ENCODE results near the gene DNAJC8.

DNAJC8 gene

GRCh38 chr1:28260803-28261174 is 28.0 kb upstream of the DNAJC8 start:
- DNase-seq (ENCODE audit: low read depth) = no peak
- H3K4me3 ChIP-seq (ENCODE audit: low read depth, low read length) = peak overlapping the region; percentile 98
- TF ChIP-seq CTCF (IDR thresholded peaks at IDR 0.05; ENCODE audit: insufficient read depth, low read depth, low read length, missing control alignments) = no peak

GRCh38 chr1:28259934-28260802 is 27.3 kb upstream of the DNAJC8 start:
- peak; percentile 42 for DNase-seq (ENCODE audit: low read depth)
- peak overlapping the region; percentile 98 for H3K4me3 ChIP-seq (ENCODE audit: low read depth, low read length)
- TF ChIP-seq CTCF (IDR thresholded peaks at IDR 0.05; ENCODE audit: insufficient read depth, low read depth, low read length, missing control alignments) = no peak

- no peak for TF ChIP-seq CTCF (IDR thresholded peaks at IDR 0.05; ENCODE audit: insufficient read depth, low read depth, low read length, missing control alignments)
- H3K4me3 ChIP-seq (ENCODE audit: low read depth, low read length) = peak within 1 kb of the TSS; percentile 98
Observed at GRCh38 chr1:28259252-28259933, 26.6 kb upstream of the DNAJC8 start, which contains the start of gene SESN2. SESN2 (plus strand) TSS chr1:28259518; CDS start chr1:28259848, 330 bp downstream.

DNA sequence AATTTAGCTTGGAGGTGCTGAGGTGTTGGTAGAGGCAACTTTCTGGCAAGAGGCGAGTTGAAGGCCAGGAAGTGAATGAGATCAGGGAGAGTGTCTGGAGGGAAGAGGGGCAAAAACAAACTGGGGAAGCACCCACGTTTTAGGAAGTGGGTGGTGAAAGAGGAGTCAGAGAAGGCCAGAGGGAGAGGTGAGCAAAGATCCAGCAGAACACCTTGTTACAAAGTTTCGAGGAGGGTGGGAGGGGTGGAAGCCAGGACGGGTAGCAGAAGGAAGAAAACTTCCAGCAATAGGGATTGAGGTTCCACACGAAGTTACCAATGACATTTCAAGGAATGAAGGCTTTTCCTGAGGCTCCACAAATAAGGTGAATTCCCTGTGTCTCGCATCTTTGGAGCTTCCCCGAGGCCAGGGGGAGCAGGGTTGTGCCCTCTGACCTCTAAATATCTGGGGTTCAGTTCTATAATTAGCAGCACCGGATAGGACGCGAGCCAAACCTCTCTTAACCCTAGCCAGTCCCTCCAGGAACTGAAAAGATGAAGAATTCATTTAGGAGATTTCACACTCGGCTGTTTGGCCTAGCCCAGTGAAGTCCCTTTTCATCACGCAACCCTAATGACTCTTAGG is 25.9 kb upstream of the DNAJC8 start:
- DNase-seq (ENCODE audit: low read depth) = no peak
- TF ChIP-seq CTCF (IDR thresholded peaks at IDR 0.05; ENCODE audit: insufficient read depth, low read depth, low read length, missing control alignments) = no peak
- H3K4me3 ChIP-seq (ENCODE audit: low read depth, low read length) = peak overlapping the region; percentile 6; the same call in 1 of the 2 replicates

More at GRCh38 chr1:28259252-28259933, 26.6 kb upstream of the DNAJC8 start, which contains the start of gene SESN2:
- peak; percentile 98 for DNase-seq (ENCODE audit: low read depth)

DNA sequence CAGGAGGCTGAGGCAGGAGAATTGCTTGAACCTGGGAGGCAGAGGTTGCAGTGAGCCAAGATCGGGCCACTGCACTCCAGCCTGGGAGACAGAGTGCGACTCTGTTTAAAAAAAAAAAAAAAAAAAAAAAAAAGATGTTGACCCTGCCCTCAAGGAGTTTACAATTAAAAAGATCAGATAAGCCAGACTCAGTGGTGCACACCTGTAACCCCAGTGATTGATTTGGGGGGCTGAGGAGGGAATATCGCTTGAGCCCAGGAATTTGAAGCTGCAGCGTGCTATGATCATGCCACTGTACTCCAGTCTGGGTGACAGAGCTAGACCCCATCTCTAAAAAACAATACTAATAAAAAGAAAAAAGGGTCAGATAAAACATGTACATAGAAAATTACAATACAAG is 24.9 kb upstream of the DNAJC8 start:
- TF ChIP-seq CTCF (IDR thresholded peaks at IDR 0.05; ENCODE audit: insufficient read depth, low read depth, low read length, missing control alignments) = no peak
- no peak overlapping the region for H3K4me3 ChIP-seq (ENCODE audit: low read depth, low read length)
- no peak for DNase-seq (ENCODE audit: low read depth)

GRCh38 chr1:28256197-28256827 is 23.5 kb upstream of the DNAJC8 start:
- TF ChIP-seq CTCF (IDR thresholded peaks at IDR 0.05; ENCODE audit: insufficient read depth, low read depth, low read length, missing control alignments) = no peak
- H3K4me3 ChIP-seq (ENCODE audit: low read depth, low read length) = no peak overlapping the region
- DNase-seq (ENCODE audit: low read depth) = no peak

Measured in GM12865 (cell line).